IgD-negative memory B cell (primary cell): ENCODE measurements around the gene SH3RF3. TPM values are rescaled to one million over a fixed set of nuclear protein-coding genes. Genes with fewer than 3 reads are reported as not detected.

ENCODE experiments used
- H3K27ac Mint-ChIP-seq, 3 donors: one replicate each; pipeline ENCODE4 v1.8.0; 2020 to 2022; ENCODE audit warnings: mild to moderate bottlenecking in 3 of 3, mixed read lengths in 3 of 3, moderate library complexity in 1 of 3
- H3K27me3 Mint-ChIP-seq: one replicate; pipeline ENCODE4 v1.8.0; 2021; ENCODE audit warnings: mixed read lengths
- H3K36me3 Mint-ChIP-seq: one replicate; pipeline ENCODE4 v1.8.0; 2020; ENCODE audit warnings: mild to moderate bottlenecking, mixed read lengths
- H3K4me1 Mint-ChIP-seq, 3 donors: one replicate each; pipeline ENCODE4 v1.8.0; 2020 to 2022; ENCODE audit warnings: mixed read lengths in 3 of 3, mild to moderate bottlenecking in 1 of 3
- H3K4me3 Mint-ChIP-seq, 4 donors: one replicate each; pipeline ENCODE4 v1.8.0; 2020 to 2022; ENCODE audit warnings: mild to moderate bottlenecking in 4 of 4, mixed read lengths in 4 of 4, moderate library complexity in 3 of 4
- H3K9me3 Mint-ChIP-seq, 3 donors: one replicate each; pipeline ENCODE4 v1.8.0; 2020 to 2021; ENCODE audit warnings: mixed read lengths in 3 of 3, mild to moderate bottlenecking in 1 of 3
- polyA plus RNA-seq: library from polyadenylated mRNA; unstranded; fragments of 300-500 nt; fragmentation: Illumina TruSeq; gene quantifications from one replicate; pipeline ENCODE4 v1.2.3, GENCODE V29; 2021

The SH3RF3 gene
- polyA plus RNA-seq, 1 donor from 2014 or later = not detected

GRCh38 chr2:109256111-109256510, 127.1 kb downstream of the SH3RF3 start:
- Mint-ChIP-seq H3K9me3 (no peaks in the 10 kb centered on the region), H3K36me3 (no peaks in the 10 kb centered on the region), H3K27me3 (peaks cover under 1% of the 10 kb centered on the region), H3K4me1 (peaks cover 28 to 32% (median 28%) of the 10 kb centered on the region in 3 donors), H3K27ac (peak overlapping the region; percentile 52 to 79 (median 76)), H3K4me3 (peak overlapping the region in 3 of 4 donors; percentile 59 to 78 (median 62))

GRCh38 chr2:109256921-109257320, 127.9 kb downstream of the SH3RF3 start:
- H3K27ac Mint-ChIP-seq = peak overlapping the region in 2 of 3 donors; percentile 72 to 78
- peak overlapping the region in 1 of 4 donors; percentile 49 for H3K4me3 Mint-ChIP-seq
- peaks cover 3% of the 10 kb centered on the region for H3K27me3 Mint-ChIP-seq
- peaks cover 28 to 32% (median 28%) of the 10 kb centered on the region in 3 donors for H3K4me1 Mint-ChIP-seq
- no peaks in the 10 kb centered on the region for H3K36me3 Mint-ChIP-seq
- H3K9me3 Mint-ChIP-seq = no peaks in the 10 kb centered on the region

- no peak overlapping the region for H3K27ac Mint-ChIP-seq
- H3K27me3 Mint-ChIP-seq = peaks cover 3% of the 10 kb centered on the region
- peak overlapping the region in 1 of 4 donors; percentile 41 for H3K4me3 Mint-ChIP-seq
- peaks cover 28 to 32% (median 28%) of the 10 kb centered on the region in 3 donors for H3K4me1 Mint-ChIP-seq
- H3K9me3 Mint-ChIP-seq = no peaks in the 10 kb centered on the region
- H3K36me3 Mint-ChIP-seq = no peaks in the 10 kb centered on the region
Observed at GRCh38 chr2:109257653-109258052, 128.6 kb downstream of the SH3RF3 start.

GRCh38 chr2:109258376-109258775, 129.4 kb downstream of the SH3RF3 start:
- Mint-ChIP-seq H3K36me3 (no peaks in the 10 kb centered on the region), H3K4me1 (peaks cover 28 to 32% (median 28%) of the 10 kb centered on the region in 3 donors), H3K4me3 (no peak overlapping the region), H3K27ac (no peak overlapping the region), H3K27me3 (peaks cover 3% of the 10 kb centered on the region), H3K9me3 (no peaks in the 10 kb centered on the region)

GRCh38 chr2:109258905-109259540, 130.0 kb downstream of the SH3RF3 start:
- Mint-ChIP-seq H3K4me3 (no peak overlapping the region), H3K4me1 (peaks cover 27 to 30% (median 28%) of the 10 kb centered on the region in 3 donors), H3K27me3 (peaks cover 3% of the 10 kb centered on the region), H3K9me3 (no peaks in the 10 kb centered on the region), H3K36me3 (no peaks in the 10 kb centered on the region), H3K27ac (no peak overlapping the region)

- Mint-ChIP-seq H3K36me3 (no peaks in the 10 kb centered on the region), H3K27ac (no peak overlapping the region), H3K4me3 (no peak overlapping the region), H3K9me3 (no peaks in the 10 kb centered on the region), H3K27me3 (peaks cover 3% of the 10 kb centered on the region), H3K4me1 (peaks cover 21 to 24% (median 21%) of the 10 kb centered on the region in 3 donors)
Observed at GRCh38 chr2:109259671-109260070, 130.7 kb downstream of the SH3RF3 start.

- no peak overlapping the region for H3K4me3 Mint-ChIP-seq
- no peak overlapping the region for H3K27ac Mint-ChIP-seq
- peaks cover 15 to 18% (median 16%) of the 10 kb centered on the region in 3 donors for H3K4me1 Mint-ChIP-seq
- H3K36me3 Mint-ChIP-seq = peaks cover 2% of the 10 kb centered on the region
- no peaks in the 10 kb centered on the region for H3K9me3 Mint-ChIP-seq
- peaks cover 3% of the 10 kb centered on the region for H3K27me3 Mint-ChIP-seq
Observed at GRCh38 chr2:109260116-109260855, 131.3 kb downstream of the SH3RF3 start.

GRCh38 chr2:109260886-109261700, 132.1 kb downstream of the SH3RF3 start:
- peak overlapping the region in 1 of 4 donors; percentile 14 for H3K4me3 Mint-ChIP-seq
- H3K4me1 Mint-ChIP-seq = peaks cover 7 to 10% (median 8%) of the 10 kb centered on the region in 3 donors
- peaks cover 3% of the 10 kb centered on the region for H3K27me3 Mint-ChIP-seq
- no peaks in the 10 kb centered on the region for H3K9me3 Mint-ChIP-seq
- peaks cover 2% of the 10 kb centered on the region for H3K36me3 Mint-ChIP-seq
- no peak overlapping the region for H3K27ac Mint-ChIP-seq

GRCh38 chr2:109261906-109262631, 133.1 kb downstream of the SH3RF3 start:
- no peaks in the 10 kb centered on the region for H3K9me3 Mint-ChIP-seq

GRCh38 chr2:109264595-109265328, 135.8 kb downstream of the SH3RF3 start:
- no peaks in the 10 kb centered on the region for H3K9me3 Mint-ChIP-seq
- H3K27me3 Mint-ChIP-seq = peaks cover 3% of the 10 kb centered on the region
- H3K36me3 Mint-ChIP-seq = peaks cover 2% of the 10 kb centered on the region
- no peak overlapping the region for H3K27ac Mint-ChIP-seq
- peaks cover 0 to 2% (median 0%) of the 10 kb centered on the region in 3 donors for H3K4me1 Mint-ChIP-seq
- H3K4me3 Mint-ChIP-seq = no peak overlapping the region

More at GRCh38 chr2:109261906-109262631, 133.1 kb downstream of the SH3RF3 start:
- H3K4me1 Mint-ChIP-seq = peaks cover 0 to 2% (median under 1%) of the 10 kb centered on the region in 3 donors
- peaks cover 2% of the 10 kb centered on the region for H3K36me3 Mint-ChIP-seq
- H3K27ac Mint-ChIP-seq = no peak overlapping the region
- peaks cover 3% of the 10 kb centered on the region for H3K27me3 Mint-ChIP-seq
- H3K4me3 Mint-ChIP-seq = no peak overlapping the region

GRCh38 chr2:109265369-109265768, 136.4 kb downstream of the SH3RF3 start:
- Mint-ChIP-seq H3K9me3 (no peaks in the 10 kb centered on the region), H3K36me3 (peaks cover 2% of the 10 kb centered on the region), H3K4me1 (peaks cover 0 to 2% (median 0%) of the 10 kb centered on the region in 3 donors), H3K4me3 (no peak overlapping the region), H3K27me3 (peaks cover 3% of the 10 kb centered on the region), H3K27ac (no peak overlapping the region)

- Mint-ChIP-seq H3K4me3 (no peak overlapping the region), H3K36me3 (peaks cover 2% of the 10 kb centered on the region), H3K27ac (no peak overlapping the region)
Observed at GRCh38 chr2:109265953-109266352, 136.9 kb downstream of the SH3RF3 start.

GRCh38 chr2:109266496-109266895, 137.5 kb downstream of the SH3RF3 start:
- Mint-ChIP-seq H3K4me1 (no peaks in the 10 kb centered on the region), H3K9me3 (no peaks in the 10 kb centered on the region), H3K4me3 (no peak overlapping the region), H3K27me3 (no peaks in the 10 kb centered on the region), H3K36me3 (peaks cover 2% of the 10 kb centered on the region), H3K27ac (no peak overlapping the region)

More at GRCh38 chr2:109265953-109266352, 136.9 kb downstream of the SH3RF3 start:
- Mint-ChIP-seq H3K4me1 (no peaks in the 10 kb centered on the region), H3K9me3 (no peaks in the 10 kb centered on the region), H3K27me3 (peaks cover 3% of the 10 kb centered on the region)
